Activated CD4-positive, alpha-beta T cell treated with anti-CD3 and anti-CD28 coated beads, Interleukin-2, amount 10 ng/mL, durations not matched to agents 7 days and 5 days (primary cell): ENCODE results near the gene DOC2B. TPM values are rescaled to one million over a fixed set of nuclear protein-coding genes. Genes with fewer than 3 reads are reported as not detected.

ENCODE experiments used
- CTCF ChIA-PET: fragments of 350-600 bp; sonication (Branson Sonifier 250); formaldehyde crosslinking; loops from one replicate; lab custom pipeline; 2021; ENCODE audit warnings: antibody characterized with exemption; lab: Charles Lee
- POLR2A ChIA-PET: fragments of 350-600 bp; sonication (Branson Sonifier 250); formaldehyde crosslinking; loops from one replicate; lab custom pipeline; 2021; ENCODE audit warnings: antibody characterized with exemption; lab: Charles Lee
- DNase-seq: peaks from one replicate; pipeline ENCODE4 v3.0.0-alpha.2; 2020
- H3K27ac Mint-ChIP-seq: one replicate; pipeline ENCODE4 v1.8.0; 2021; ENCODE audit warnings: mild to moderate bottlenecking, moderate library complexity, mixed read lengths
- H3K27me3 Mint-ChIP-seq: one replicate; pipeline ENCODE4 v1.8.0; 2021; ENCODE audit warnings: mixed read lengths
- H3K36me3 Mint-ChIP-seq: one replicate; pipeline ENCODE4 v1.8.0; 2021; ENCODE audit warnings: low read depth, mixed read lengths
- H3K4me1 Mint-ChIP-seq: one replicate; pipeline ENCODE4 v1.8.0; 2021; ENCODE audit warnings: mixed read lengths
- H3K4me3 Mint-ChIP-seq: one replicate; pipeline ENCODE4 v1.8.0; 2021; ENCODE audit warnings: mild to moderate bottlenecking, moderate library complexity, mixed read lengths
- H3K9me3 Mint-ChIP-seq: one replicate; pipeline ENCODE4 v1.8.0; 2021; ENCODE audit warnings: mixed read lengths
- total RNA-seq, 2 experiments: library from RNA; stranded (reverse); gene quantifications; one replicate each; pipeline ENCODE4 v1.2.3, GENCODE V29; 2021

DOC2B gene
- total RNA-seq, 2 experiments from 2014 or later = not detected

DNA sequence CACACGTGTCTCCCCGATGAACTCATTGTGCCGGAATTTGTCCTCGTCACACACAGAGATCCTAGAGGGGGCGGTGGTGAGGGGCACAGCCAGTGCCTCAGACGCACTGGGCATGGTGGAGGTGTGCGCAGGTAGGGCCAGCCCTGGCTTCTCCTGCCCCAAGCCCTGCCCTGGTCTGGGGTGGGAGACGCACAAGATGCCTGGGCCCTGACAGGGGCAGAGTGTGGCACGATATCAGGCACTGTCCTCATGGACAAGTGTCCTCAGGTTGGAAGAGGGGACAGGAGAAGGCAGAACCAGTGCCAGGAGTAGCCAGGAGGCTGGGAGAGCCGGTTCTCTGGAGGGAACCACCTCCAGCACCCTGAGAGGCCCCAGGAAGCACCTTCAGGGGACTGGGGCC lies 20.0 kb downstream of the DOC2B start:
- DNase-seq = no peak
- Mint-ChIP-seq H3K9me3 (no peaks in the 10 kb centered on the region), H3K4me1 (no peaks in the 10 kb centered on the region), H3K27me3 (no peaks in the 10 kb centered on the region), H3K36me3 (no peaks in the 10 kb centered on the region), H3K4me3 (no peak overlapping the region), H3K27ac (peak overlapping the region; percentile 41)
- POLR2A ChIA-PET = no interaction called here
- CTCF ChIA-PET = no interaction called here

DNA sequence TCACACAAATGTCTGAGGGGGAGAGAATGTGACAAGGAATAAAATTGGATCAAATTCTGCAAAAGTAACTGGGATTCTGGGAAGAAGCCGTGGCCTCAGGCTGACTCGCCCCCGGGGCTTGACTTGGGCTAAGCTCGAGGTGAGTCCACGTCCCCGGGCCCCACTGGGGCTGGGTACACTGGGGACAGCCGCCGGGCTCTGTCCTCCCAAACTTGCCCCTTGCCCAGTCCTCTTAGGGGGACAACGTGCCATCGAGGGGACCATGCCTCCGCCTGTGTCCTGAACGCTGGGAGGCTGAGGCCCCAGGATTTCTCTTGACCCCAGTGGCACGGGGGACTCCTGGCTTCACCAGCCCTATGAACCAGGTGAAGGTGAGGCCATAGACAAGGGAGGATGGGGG lies 21.1 kb downstream of the DOC2B start:
- no peaks in the 10 kb centered on the region for H3K36me3 Mint-ChIP-seq
- no peaks in the 10 kb centered on the region for H3K27me3 Mint-ChIP-seq
- DNase-seq = no peak
- H3K4me3 Mint-ChIP-seq = no peak overlapping the region
- ChIA-PET POLR2A (no interaction called here), CTCF (interaction anchor here (0.8 kb wide), 1 partner anchor 179 kb away, joined by 3 read pairs; no protein-coding TSS in a partner anchor)
- H3K4me1 Mint-ChIP-seq = no peaks in the 10 kb centered on the region
- H3K27ac Mint-ChIP-seq = no peak overlapping the region
- no peaks in the 10 kb centered on the region for H3K9me3 Mint-ChIP-seq

DNA sequence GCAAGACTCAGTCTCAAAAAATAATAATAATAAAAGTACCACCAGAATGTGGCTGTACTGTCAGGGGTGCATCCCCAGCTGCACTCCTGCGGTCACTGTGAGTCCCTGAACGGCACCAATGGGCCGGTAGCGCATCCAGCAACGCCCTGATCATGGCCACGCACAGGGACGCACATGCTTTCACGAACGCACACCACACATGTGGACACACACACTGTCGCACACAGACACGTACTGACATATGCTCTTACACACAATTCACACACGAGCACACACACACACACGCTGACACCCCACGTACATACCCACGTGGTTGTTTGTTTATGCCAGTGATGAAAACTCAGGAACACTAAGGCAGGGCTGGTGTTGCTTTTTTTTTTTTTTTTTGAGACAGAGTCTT lies 21.8 kb downstream of the DOC2B start:
- H3K27me3 Mint-ChIP-seq = no peaks in the 10 kb centered on the region
- CTCF ChIA-PET = no interaction called here
- DNase-seq = no peak
- H3K9me3 Mint-ChIP-seq = no peaks in the 10 kb centered on the region
- no peaks in the 10 kb centered on the region for H3K4me1 Mint-ChIP-seq
- no peaks in the 10 kb centered on the region for H3K36me3 Mint-ChIP-seq
- H3K4me3 Mint-ChIP-seq = no peak overlapping the region
- POLR2A ChIA-PET = no interaction called here
- no peak overlapping the region for H3K27ac Mint-ChIP-seq

DNA sequence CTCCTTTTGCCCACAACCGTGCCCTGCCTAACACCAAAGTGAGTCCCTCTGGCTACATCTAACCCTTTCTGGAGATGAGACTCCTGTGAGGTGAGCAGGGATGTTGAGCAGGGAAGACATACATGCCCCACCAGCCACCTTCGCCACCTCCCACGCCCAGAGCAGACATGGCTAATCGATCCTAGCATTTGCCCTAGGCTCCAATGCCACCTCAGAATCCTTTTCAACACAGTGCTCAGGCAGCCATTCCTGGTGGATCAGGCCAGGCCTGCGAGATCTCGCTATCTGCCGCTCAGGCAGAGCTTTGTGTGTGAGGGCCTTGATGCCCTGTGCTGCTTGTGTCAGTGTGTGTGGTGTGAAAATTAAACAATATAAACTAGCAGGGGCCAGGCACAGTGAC lies 23.1 kb downstream of the DOC2B start:
- Mint-ChIP-seq H3K27ac (no peak overlapping the region), H3K4me3 (no peak overlapping the region), H3K27me3 (no peaks in the 10 kb centered on the region), H3K9me3 (no peaks in the 10 kb centered on the region), H3K36me3 (no peaks in the 10 kb centered on the region), H3K4me1 (no peaks in the 10 kb centered on the region)
- POLR2A ChIA-PET = no interaction called here
- DNase-seq = no peak
- CTCF ChIA-PET = interaction anchor here (0.7 kb wide), 1 partner anchor 118 kb away, joined by 4 read pairs; no protein-coding TSS in a partner anchor

DNA sequence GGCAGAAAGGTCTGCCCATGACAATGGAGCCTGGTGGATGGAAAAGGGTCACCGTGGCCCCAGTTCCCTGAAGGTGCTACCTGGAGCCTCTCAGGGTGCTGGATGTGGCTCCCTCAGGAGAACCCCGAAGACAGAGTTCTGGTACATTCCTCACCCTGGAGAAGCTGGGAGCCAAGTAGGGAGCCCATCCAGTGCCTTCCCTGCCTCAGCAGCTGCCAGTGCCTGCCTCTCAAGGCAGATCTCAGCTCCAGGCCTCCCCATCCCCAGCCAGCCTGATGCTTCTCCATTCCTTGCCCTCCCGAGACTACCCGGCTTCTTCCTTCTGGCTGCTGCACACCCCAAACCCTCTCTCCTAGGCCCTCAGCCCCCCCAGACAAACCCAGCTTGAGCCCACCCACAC lies 23.5 kb downstream of the DOC2B start:
- no peaks in the 10 kb centered on the region for H3K4me1 Mint-ChIP-seq
- H3K27me3 Mint-ChIP-seq = no peaks in the 10 kb centered on the region
- ChIA-PET POLR2A (no interaction called here), CTCF (no interaction called here)
- no peak overlapping the region for H3K4me3 Mint-ChIP-seq
- DNase-seq = no peak
- no peak overlapping the region for H3K27ac Mint-ChIP-seq
- no peaks in the 10 kb centered on the region for H3K36me3 Mint-ChIP-seq
- no peaks in the 10 kb centered on the region for H3K9me3 Mint-ChIP-seq

DNA sequence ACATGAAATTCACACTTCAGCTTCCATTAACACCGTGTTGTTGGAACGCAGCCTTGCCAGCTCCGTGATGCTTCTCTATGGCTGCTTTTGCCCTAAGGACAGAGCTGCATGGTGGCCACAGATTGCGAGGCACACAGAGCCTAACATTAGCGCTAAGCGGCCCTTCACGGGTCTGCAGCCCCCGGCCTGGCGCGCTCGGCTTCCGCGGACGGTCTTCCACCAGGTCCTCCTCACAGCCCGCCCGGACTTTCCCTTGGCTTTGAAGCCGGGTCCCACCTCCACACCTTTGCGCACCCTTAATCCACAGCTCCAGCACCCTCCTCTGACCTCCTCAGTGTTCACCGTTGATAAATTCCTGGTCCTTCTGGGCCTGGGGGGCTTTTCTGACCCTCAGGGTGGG lies 24.5 kb downstream of the DOC2B start:
- Mint-ChIP-seq H3K4me1 (no peaks in the 10 kb centered on the region), H3K27me3 (no peaks in the 10 kb centered on the region), H3K36me3 (no peaks in the 10 kb centered on the region), H3K9me3 (no peaks in the 10 kb centered on the region), H3K4me3 (no peak overlapping the region), H3K27ac (no peak overlapping the region)
- no peak for DNase-seq
- ChIA-PET CTCF (no interaction called here), POLR2A (no interaction called here)

DNA sequence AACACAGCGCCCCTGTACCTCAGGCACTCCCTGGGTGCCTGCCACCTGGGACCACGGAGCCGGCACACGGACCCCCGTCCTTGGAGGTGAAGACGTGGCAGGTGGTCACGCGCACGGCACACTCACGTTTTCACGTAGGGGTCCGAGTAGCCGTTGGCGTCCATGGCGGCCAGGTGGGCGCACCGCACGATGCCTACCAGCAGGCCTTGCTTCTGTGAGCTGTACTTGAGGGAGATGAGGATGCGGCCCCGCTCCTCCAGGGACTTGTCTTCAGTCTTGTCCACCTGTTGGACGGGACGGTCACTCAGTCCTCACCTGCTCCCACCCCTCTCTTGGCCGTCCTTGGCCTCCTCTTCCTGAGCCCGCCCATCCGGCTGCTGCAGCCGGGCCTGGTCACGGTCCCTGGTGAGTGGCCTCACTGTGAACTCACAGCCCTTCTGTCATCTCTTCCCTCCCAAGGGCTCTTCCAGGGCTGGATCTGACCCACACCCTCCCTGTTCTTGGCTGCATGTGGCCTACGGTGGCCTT lies 25.3 kb downstream of the DOC2B start:
- Mint-ChIP-seq H3K27me3 (no peaks in the 10 kb centered on the region), H3K27ac (no peak overlapping the region), H3K4me1 (no peaks in the 10 kb centered on the region), H3K36me3 (no peaks in the 10 kb centered on the region), H3K9me3 (no peaks in the 10 kb centered on the region), H3K4me3 (no peak overlapping the region)
- ChIA-PET POLR2A (no interaction called here), CTCF (no interaction called here)
- no peak for DNase-seq

DNA sequence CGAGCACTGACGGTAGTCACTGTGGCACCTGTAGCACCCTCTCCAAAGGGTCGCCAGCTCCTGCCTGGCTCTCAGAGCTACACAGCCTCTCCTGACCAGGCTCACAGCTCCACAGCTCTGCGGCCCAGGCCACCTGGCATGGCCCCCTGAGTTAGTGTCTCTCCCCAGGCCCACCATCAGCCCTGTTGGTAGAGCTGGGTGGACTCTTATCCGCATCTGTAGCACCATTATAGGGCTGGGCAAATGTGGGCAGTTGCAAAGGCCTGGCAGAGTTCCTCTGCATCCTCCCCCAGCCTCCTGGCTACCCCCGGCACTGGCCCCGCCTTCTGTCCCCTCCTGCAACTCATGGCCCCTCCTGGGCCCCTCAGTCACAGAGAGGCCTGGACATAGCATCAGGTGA lies 25.9 kb downstream of the DOC2B start:
- Mint-ChIP-seq H3K27ac (no peak overlapping the region), H3K9me3 (no peaks in the 10 kb centered on the region), H3K4me3 (no peak overlapping the region), H3K36me3 (no peaks in the 10 kb centered on the region), H3K27me3 (no peaks in the 10 kb centered on the region), H3K4me1 (no peaks in the 10 kb centered on the region)
- no peak for DNase-seq
- ChIA-PET POLR2A (no interaction called here), CTCF (no interaction called here)

DNA sequence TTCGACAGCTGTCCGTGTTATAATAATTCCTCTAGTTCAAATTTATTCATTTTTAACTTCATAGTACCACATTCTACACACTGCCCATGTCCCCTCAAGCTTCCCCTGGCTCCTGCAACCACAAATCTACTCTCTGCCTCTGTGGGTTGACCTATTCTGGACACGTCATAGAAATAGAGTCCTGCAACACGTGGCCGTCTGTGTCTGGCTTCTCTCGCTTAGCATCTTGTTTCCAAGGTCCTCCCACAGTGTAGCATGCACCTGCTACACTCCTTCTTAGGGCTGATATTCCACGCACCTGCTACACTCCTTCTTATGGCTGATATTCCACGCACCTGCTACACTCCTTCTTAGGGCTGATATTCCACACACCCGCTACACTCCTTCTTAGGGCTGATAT lies 27.6 kb downstream of the DOC2B start:
- no peaks in the 10 kb centered on the region for H3K27me3 Mint-ChIP-seq
- no peaks in the 10 kb centered on the region for H3K36me3 Mint-ChIP-seq
- POLR2A ChIA-PET = no interaction called here

DNA sequence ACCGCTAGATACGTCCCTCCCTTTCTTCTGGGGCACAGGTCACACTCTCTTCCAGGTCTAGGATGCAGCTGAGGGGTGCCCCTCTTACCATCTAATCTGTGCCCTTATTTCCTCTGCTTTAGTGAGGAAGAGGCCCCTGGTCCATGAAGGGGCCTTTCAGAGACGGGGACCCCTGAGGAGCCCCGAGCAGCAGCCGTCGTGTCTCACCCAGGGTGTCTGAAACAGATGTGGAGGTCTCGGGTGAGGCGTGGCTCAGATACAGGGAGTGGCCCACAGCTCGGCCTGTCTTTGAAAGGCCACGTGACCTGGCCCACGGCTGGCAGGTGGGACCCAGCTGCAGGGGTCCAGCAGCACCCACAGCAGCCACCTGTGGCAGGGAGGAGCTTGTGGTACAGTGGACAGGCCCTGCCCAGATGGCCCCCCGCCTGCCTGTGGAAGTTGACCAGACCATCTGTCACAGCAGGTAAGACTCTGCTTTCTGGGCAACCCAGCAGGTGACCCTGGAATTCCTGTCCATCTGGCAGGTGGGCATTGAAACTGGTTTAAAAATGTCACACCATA lies 28.5 kb downstream of the DOC2B start:
- H3K27me3 Mint-ChIP-seq = no peaks in the 10 kb centered on the region
- H3K4me3 Mint-ChIP-seq = no peak overlapping the region
- DNase-seq = no peak
- H3K36me3 Mint-ChIP-seq = no peaks in the 10 kb centered on the region
- no peaks in the 10 kb centered on the region for H3K4me1 Mint-ChIP-seq
- ChIA-PET POLR2A (no interaction called here), CTCF (interaction anchor here (0.6 kb wide), 1 partner anchor 259 kb away, joined by 3 read pairs; no protein-coding TSS in a partner anchor)
- H3K27ac Mint-ChIP-seq = no peak overlapping the region
- H3K9me3 Mint-ChIP-seq = no peaks in the 10 kb centered on the region

More for the DNA sequence above, 27.6 kb downstream of the DOC2B start:
- no peaks in the 10 kb centered on the region for H3K9me3 Mint-ChIP-seq
- H3K4me3 Mint-ChIP-seq = no peak overlapping the region
- DNase-seq = no peak
- no peak overlapping the region for H3K27ac Mint-ChIP-seq
- CTCF ChIA-PET = interaction anchor here (0.6 kb wide), 1 partner anchor 258 kb away, joined by 3 read pairs; no protein-coding TSS in a partner anchor
- H3K4me1 Mint-ChIP-seq = no peaks in the 10 kb centered on the region

DNA sequence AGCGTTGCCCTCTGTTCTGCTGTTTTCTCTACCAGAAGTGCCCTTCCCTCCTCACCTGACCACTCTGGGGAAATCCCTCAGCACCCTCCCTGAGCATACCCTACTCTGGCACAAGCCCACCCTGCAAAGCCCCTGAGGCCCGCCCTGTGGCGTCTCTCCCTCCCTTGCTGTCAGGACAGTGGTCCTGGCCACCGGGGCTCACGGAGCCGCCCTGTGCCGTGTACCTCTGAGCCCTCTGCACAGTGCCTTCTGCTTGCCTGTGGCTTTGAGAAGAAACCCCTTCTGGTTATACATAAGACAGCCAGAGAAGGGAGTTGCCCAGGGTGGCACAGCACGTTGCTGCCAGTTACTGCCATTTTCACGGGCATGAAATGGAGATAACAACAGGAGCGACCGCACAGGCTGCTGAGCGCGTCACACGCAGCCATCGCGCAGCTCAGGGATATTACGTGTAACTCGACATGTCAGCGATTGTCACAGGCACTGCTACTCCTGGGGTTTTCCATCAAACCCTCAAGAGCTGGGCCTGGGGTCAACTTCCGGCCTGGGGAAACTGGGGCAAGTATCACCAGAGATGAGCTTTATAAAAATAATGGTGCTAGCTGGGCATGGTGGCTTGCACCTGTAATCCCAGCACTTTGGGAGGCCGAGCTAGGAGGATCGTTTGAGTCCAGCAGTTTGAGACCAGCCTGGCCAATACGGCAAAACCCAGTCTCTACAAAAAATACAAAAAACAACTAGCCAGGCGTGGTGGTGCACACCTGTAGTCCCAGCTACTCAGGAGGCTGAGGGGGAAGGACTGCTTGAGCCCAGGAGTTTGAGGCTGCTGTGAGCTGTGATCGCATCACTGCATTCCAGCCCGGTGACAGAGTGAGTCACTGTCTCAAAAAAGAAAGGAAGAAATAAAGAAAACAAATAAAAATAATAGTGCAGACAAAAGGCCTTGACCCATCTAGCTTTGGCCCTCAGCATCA lies 29.3 kb downstream of the DOC2B start:
- Mint-ChIP-seq H3K4me3 (no peak overlapping the region), H3K27ac (no peak overlapping the region), H3K9me3 (no peaks in the 10 kb centered on the region), H3K27me3 (no peaks in the 10 kb centered on the region), H3K36me3 (no peaks in the 10 kb centered on the region), H3K4me1 (no peaks in the 10 kb centered on the region)
- no peak for DNase-seq
- ChIA-PET POLR2A (no interaction called here), CTCF (no interaction called here)

DNA sequence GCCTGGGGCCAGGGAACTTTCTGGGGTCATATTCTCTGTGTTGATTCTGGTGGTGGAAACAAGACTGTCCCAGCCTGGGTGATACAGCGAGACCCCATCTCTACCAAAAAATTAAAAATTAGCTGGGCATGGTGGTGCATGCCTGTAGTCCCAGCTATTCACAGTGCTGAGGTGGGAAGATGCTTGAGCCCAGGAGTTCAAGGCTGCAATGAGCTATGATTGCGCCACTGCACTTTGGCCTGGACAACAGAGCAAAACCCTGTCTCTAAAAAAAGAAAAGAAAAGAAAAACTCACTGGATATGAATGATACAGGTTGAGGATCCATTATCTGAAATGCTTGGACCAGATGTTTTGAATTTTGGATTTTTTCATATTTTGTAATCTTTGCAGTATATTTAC lies 30.4 kb downstream of the DOC2B start:
- no peak overlapping the region for H3K27ac Mint-ChIP-seq
- no peaks in the 10 kb centered on the region for H3K36me3 Mint-ChIP-seq
- POLR2A ChIA-PET = no interaction called here
- H3K4me3 Mint-ChIP-seq = no peak overlapping the region
- no peaks in the 10 kb centered on the region for H3K9me3 Mint-ChIP-seq
- H3K27me3 Mint-ChIP-seq = no peaks in the 10 kb centered on the region
- no peak for DNase-seq
- no peaks in the 10 kb centered on the region for H3K4me1 Mint-ChIP-seq
- CTCF ChIA-PET = interaction anchor here (0.6 to 1.1 kb wide), 4 partner anchors 37 to 1648 kb away, joined by 3 to 4 read pairs (median 3); no protein-coding TSS in a partner anchor
